Neural cell (in vitro differentiated cells): ENCODE data around the gene EIF4EBP2.
A peak's percentile ranks its signal among the peaks of the same experiment; 100 is the strongest.

ENCODE experiments used
- EP300 ChIP-seq: fragments of 450-650 bp; conservative IDR thresholded peaks from 2 replicates; pipeline ENCODE4 v1.6.1; 2014; ENCODE audit warnings: antibody characterized with exemption, mild to moderate bottlenecking, moderate library complexity; ENCODE audit not compliant: poor library complexity, severe bottlenecking
- EZH2 ChIP-seq: fragments of 200-600, 300-800 bp; shearing (Covaris generic), sonication (generic); IDR thresholded peaks from 2 replicates; pipeline ENCODE4 v1.6.1; 2014; ENCODE audit warnings: antibody characterized with exemption, low read length, borderline replicate concordance, mild to moderate bottlenecking; ENCODE audit not compliant: insufficient read depth, poor library complexity, severe bottlenecking
- POLR2AphosphoS5 ChIP-seq: IDR thresholded peaks from 2 replicates; pipeline ENCODE4 v1.6.1; 2012
- RAD21 ChIP-seq: fragments of 450-650 bp; conservative IDR thresholded peaks from 2 replicates; pipeline ENCODE4 v1.6.1; 2014; ENCODE audit warnings: antibody characterized with exemption, mild to moderate bottlenecking, moderate library complexity
- SMC3 ChIP-seq: fragments of 450-650 bp; conservative IDR thresholded peaks from 2 replicates; pipeline ENCODE4 v1.6.1; 2014; ENCODE audit warnings: antibody characterized with exemption, mild to moderate bottlenecking, moderate library complexity; ENCODE audit not compliant: poor library complexity
- TAF1 ChIP-seq: IDR thresholded peaks from 2 replicates; pipeline ENCODE4 v1.6.1; 2012; ENCODE audit warnings: low read depth
- TF ChIP-seq, protein P1 (sequence below): fragments of 450-650 bp; IDR thresholded peaks from 2 replicates; pipeline ENCODE4 v1.5.1; 2014; ENCODE audit warnings: antibody characterized with exemption, mild to moderate bottlenecking, moderate library complexity; ENCODE audit not compliant: poor library complexity, severe bottlenecking

DNA sequence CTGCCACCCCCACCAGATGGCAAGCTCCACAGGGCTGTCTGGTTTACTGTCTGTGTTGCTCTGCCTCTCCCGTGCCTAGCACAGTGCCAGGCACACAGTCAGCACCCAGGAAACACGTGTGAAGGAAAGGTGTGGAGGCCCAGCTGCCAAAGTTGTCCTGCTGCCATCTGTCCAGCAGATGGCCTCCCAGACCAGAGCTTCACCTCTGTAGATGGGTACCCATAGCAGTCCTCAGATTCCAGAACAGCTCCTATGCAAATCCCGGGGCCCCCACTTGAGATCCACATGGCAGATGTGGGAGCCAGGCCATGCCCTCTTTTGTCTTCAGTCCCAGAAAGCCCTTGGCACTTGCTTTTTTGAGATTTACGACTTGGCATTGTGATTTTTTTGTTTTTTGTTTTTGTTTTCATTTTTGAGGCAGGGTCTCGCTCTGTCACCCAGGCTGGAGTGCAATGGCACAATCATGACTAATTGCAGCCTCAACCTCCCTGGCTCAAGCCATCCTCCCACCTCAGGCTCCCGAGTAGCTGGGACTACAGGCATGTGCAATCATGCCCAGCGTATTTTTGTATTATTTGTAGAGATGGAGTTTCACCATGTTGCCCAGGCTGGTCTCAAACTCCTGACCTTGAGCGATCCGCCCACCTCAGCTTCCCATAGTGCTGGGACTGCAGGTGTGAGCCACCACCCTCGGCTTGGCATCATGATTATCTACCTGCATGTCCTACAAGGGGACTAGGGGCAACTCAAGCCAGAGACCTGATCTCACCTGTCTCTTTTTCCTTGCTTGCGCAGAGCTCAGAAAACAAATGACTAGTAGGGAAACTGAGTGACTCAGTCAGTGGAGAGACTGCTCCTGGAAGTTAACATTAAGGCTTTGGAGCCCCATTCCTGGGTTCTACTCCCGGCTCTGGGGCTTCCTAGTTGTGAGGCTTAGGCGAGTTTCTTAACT is 57.7 kb downstream of the EIF4EBP2 start:
- TF ChIP-seq POLR2AphosphoS5 (no peak), TAF1 (no peak), SMC3 (peak; percentile 79), RAD21 (peak; percentile 80), EZH2 (no peak), EP300 (no peak)
- TF ChIP-seq, protein P1, sequence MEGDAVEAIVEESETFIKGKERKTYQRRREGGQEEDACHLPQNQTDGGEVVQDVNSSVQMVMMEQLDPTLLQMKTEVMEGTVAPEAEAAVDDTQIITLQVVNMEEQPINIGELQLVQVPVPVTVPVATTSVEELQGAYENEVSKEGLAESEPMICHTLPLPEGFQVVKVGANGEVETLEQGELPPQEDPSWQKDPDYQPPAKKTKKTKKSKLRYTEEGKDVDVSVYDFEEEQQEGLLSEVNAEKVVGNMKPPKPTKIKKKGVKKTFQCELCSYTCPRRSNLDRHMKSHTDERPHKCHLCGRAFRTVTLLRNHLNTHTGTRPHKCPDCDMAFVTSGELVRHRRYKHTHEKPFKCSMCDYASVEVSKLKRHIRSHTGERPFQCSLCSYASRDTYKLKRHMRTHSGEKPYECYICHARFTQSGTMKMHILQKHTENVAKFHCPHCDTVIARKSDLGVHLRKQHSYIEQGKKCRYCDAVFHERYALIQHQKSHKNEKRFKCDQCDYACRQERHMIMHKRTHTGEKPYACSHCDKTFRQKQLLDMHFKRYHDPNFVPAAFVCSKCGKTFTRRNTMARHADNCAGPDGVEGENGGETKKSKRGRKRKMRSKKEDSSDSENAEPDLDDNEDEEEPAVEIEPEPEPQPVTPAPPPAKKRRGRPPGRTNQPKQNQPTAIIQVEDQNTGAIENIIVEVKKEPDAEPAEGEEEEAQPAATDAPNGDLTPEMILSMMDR = peak; percentile 77
